Endothelial cell of umbilical vein (primary cell): ENCODE results near the gene TMTC1. TPM values are rescaled to one million over a fixed set of nuclear protein-coding genes. Genes with fewer than 3 reads are reported as not detected.

Experiments used
- BruUV-seq: library from RNA; stranded (reverse); fragments of 400-500 nt; replicated peaks from 2 replicates; lab custom pipeline; 2021; lab: Mats Ljungman, UMichigan
- CTCF ChIA-PET: fragments of 300-600, 350-600 bp; sonication (Branson Sonifier 250); formaldehyde crosslinking; loops from one replicate; lab custom pipeline; 2021; ENCODE audit warnings: antibody characterized with exemption, inconsistent platforms; lab: Charles Lee
- POLR2A ChIA-PET: fragments of 300-600, 350-600 bp; sonication (Branson Sonifier 250); formaldehyde crosslinking; loops from one replicate; lab custom pipeline; 2021; ENCODE audit warnings: antibody characterized with exemption, inconsistent platforms; lab: Charles Lee
- DNase-seq: peaks from one replicate; pipeline ENCODE4 v3.0.0-alpha.2; 2011; ENCODE audit warnings: low read depth, low spot score
- FAIRE-seq: peaks from 2 replicates; lab custom pipeline; 2011; peaks lifted over from hg19 to GRCh38; lab: Jason Lieb, UNC
- H2AFZ ChIP-seq: 2 replicates; pipeline ENCODE4 v1.6.0; 2012; ENCODE audit warnings: low read depth, low read length, control low read depth, inconsistent platforms
- H3K27ac ChIP-seq: 2 replicates; pipeline ENCODE4 v1.5.1; 2011; ENCODE audit warnings: low read depth, mild to moderate bottlenecking, control low read depth, low read length, moderate library complexity; ENCODE audit not compliant: insufficient read depth
- H3K27me3 ChIP-seq, 2 experiments: 2 replicates each; pipeline versions ENCODE4 v1.6.0 to v1.6.1; 2011; ENCODE audit warnings: low read length in 2 of 2, mixed read lengths in 1 of 2; ENCODE audit not compliant: control insufficient read depth in 2 of 2, insufficient read depth in 2 of 2
- H3K36me3 ChIP-seq, 2 experiments: 2 replicates in 1 of 2; 3 replicates in 1 of 2; pipeline ENCODE4 v1.5.1; 2011; ENCODE audit warnings: low read length in 2 of 2, mild to moderate bottlenecking in 1 of 2, moderate library complexity in 1 of 2; ENCODE audit not compliant: control insufficient read depth in 2 of 2, insufficient read depth in 2 of 2; ENCODE audit errors: extremely low read depth in 1 of 2
- H3K4me1 ChIP-seq: 3 replicates; pipeline ENCODE4 v1.5.1; 2011; ENCODE audit warnings: mild to moderate bottlenecking, low read length; ENCODE audit not compliant: control insufficient read depth, insufficient read depth; ENCODE audit errors: extremely low read depth
- H3K4me2 ChIP-seq: 2 replicates; pipeline ENCODE4 v1.6.1; 2011; ENCODE audit warnings: low read length, control low read depth, mixed read lengths; ENCODE audit not compliant: insufficient read depth
- H3K4me3 ChIP-seq, 3 experiments: fragments of 200-600 bp in 1 of 3; sonication (generic), shearing (Covaris generic) in 1 of 3; replicated peaks in 1 of 3; 2 replicates each; pipeline ENCODE4 v1.5.1; 2011 to 2016; ENCODE audit warnings: control low read depth in 3 of 3, low read length in 3 of 3, mild to moderate bottlenecking in 2 of 3, inconsistent platforms in 1 of 3, low read depth in 1 of 3, moderate library complexity in 1 of 3; ENCODE audit not compliant: insufficient read depth in 1 of 3
- H3K79me2 ChIP-seq: 2 replicates; pipeline ENCODE4 v1.6.0; 2012; ENCODE audit warnings: low read length, inconsistent platforms; ENCODE audit not compliant: control insufficient read depth, insufficient read depth
- H3K9ac ChIP-seq: replicated peaks from 2 replicates; pipeline ENCODE3; 2011; ENCODE audit warnings: low read length, control low read depth; ENCODE audit not compliant: insufficient read depth; ENCODE audit errors: extremely low read depth
- H3K9me1 ChIP-seq: replicated peaks from 3 replicates; pipeline ENCODE4 v1.6.0; 2011; ENCODE audit warnings: mild to moderate bottlenecking, low read length; ENCODE audit not compliant: control insufficient read depth, insufficient read depth; ENCODE audit errors: extremely low read depth
- H3K9me3 ChIP-seq: replicated peaks from 2 replicates; pipeline ENCODE4 v1.5.1; 2012; ENCODE audit warnings: low read length, inconsistent platforms; ENCODE audit not compliant: control insufficient read depth, insufficient read depth
- H4K20me1 ChIP-seq: replicated peaks from 2 replicates; pipeline ENCODE3; 2011; ENCODE audit warnings: mild to moderate bottlenecking, low read length; ENCODE audit not compliant: control insufficient read depth, insufficient read depth; ENCODE audit errors: extremely low read depth
- CTCF ChIP-seq, 2 donors: IDR thresholded peaks; 1 replicate in 1 of 2; 2 replicates in 1 of 2; pipeline ENCODE4 v1.5.1; 2011; ENCODE audit warnings: low read length in 2 of 2, mild to moderate bottlenecking in 2 of 2, moderate library complexity in 2 of 2, control low read depth in 1 of 2, inconsistent platforms in 1 of 2, low read depth in 1 of 2; ENCODE audit not compliant: insufficient read depth in 1 of 2; ENCODE audit errors: extremely low read depth in 1 of 2
- EZH2 ChIP-seq: IDR thresholded peaks from 2 replicates; pipeline ENCODE4 v1.6.1; 2012; ENCODE audit warnings: borderline replicate concordance, low read depth, mild to moderate bottlenecking, moderate library complexity, low read length, inconsistent platforms; ENCODE audit not compliant: severe bottlenecking
- FOS ChIP-seq: IDR thresholded peaks from 2 replicates; pipeline ENCODE4 v1.6.1; 2011; ENCODE audit warnings: mild to moderate bottlenecking, low read length, moderate library complexity, borderline replicate concordance; ENCODE audit not compliant: insufficient read depth
- JUN ChIP-seq: IDR thresholded peaks from 2 replicates; pipeline ENCODE4 v1.6.1; 2011; ENCODE audit warnings: borderline replicate concordance, low read depth; ENCODE audit not compliant: insufficient read length, insufficient read depth
- MYC ChIP-seq: IDR thresholded peaks from one replicate; pipeline ENCODE4 v1.6.1; 2011; ENCODE audit warnings: mild to moderate bottlenecking, low read depth, low read length
- POLR2AphosphoS5 ChIP-seq: IDR thresholded peaks from 2 replicates; pipeline ENCODE4 v1.6.1; 2012; ENCODE audit warnings: low read depth, mild to moderate bottlenecking, control low read depth, low read length, moderate library complexity; ENCODE audit not compliant: insufficient read depth
- dilution Hi-C: fragments of 300-500 bp; cut with MboI; formaldehyde crosslinking; loops from one replicate; pipeline ENCODE4 v1.15.0; 2019; ENCODE audit warnings: low sequenced_read_pairs; ENCODE audit not compliant: extremely low pct_ligation_motif_present
- intact Hi-C: fragments of 100-400 bp; cut with micrococcal nuclease; formaldehyde crosslinking; loops from one replicate; pipeline ENCODE4 v1.10.0; 2022
- polyA plus RNA-seq, 4 experiments: library from polyadenylated mRNA; depleted of rRNA in 3 of 4; stranded (reverse) in 3 of 4; unstranded in 1 of 4; fragments of >200 nt; gene quantifications; 2 replicates each; pipeline versions ENCODE4 v1.2.1 to v1.2.3, GENCODE V29; 2011 to 2012; ENCODE audit warnings: missing spikeins in 1 of 4
- total RNA-seq: library from RNA; stranded (reverse); gene quantifications from 2 replicates; pipeline ENCODE4 v1.2.3, GENCODE V29; 2021

Gene TMTC1
- total and polyA plus RNA-seq, 2 donors (not counting 3 experiments of a cell fraction or from before 2014, with no cell fraction given) = 5.4 to 5.9 TPM

- no peak for FAIRE-seq
- TF ChIP-seq EZH2 = no peak
- TF ChIP-seq MYC = no peak
- no peak for TF ChIP-seq FOS
- no peak for TF ChIP-seq CTCF (IDR thresholded peaks at IDR 0.05; ENCODE audit: extremely low read depth in 1 of 2, insufficient read depth in 1 of 2, low read depth in 1 of 2, low read length in 2 of 2)
- TF ChIP-seq POLR2AphosphoS5 = no peak
- TF ChIP-seq JUN = no peak
- Histone ChIP-seq H3K4me3 (no peak overlapping the region), H3K4me1 (no peaks in the 10 kb centered on the region), H4K20me1 (no peaks in the 10 kb centered on the region), H3K9ac (no peak overlapping the region), H2AFZ (no peak overlapping the region), H3K36me3 (no peaks in the 10 kb centered on the region), H3K9me1 (no peaks in the 10 kb centered on the region), H3K4me2 (no peak overlapping the region), H3K9me3 (no peaks in the 10 kb centered on the region), H3K27me3 (no peaks in the 10 kb centered on the region), H3K27ac (no peak overlapping the region), H3K79me2 (no peaks in the 10 kb centered on the region)
- ChIA-PET POLR2A (no interaction called here), CTCF (interaction anchor here (1.9 kb wide), 1 partner anchor 19 kb away, joined by 5 read pairs; no protein-coding TSS in a partner anchor)
- no peak for DNase-seq
- dilution Hi-C loops = no loop called here
- intact Hi-C loops = no loop called here
- BruUV-seq = no TSS peak
These were observed 116.7 kb downstream of the TMTC1 start for GRCh38 chr12:29667011-29667410.

DNA sequence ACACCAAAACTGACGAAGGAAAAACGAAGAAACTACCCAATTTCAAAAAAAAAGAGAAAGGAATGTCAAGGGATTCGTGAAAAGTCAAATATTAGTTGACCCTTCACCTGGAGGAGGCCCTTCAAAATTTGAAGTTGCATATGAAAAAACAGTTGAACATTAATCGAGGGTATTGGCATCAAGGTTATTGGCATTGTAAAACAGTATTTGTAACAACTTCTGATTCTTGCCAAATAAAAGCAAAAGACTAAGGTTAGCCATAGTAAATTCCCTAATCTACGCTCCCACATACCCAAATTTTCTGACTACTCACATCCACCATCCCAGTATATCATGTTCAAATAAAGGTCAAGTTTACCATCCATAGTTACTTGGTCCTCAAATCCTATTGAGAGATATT, 118.6 kb downstream of the TMTC1 start:
- DNase-seq (no peak), FAIRE-seq (no peak)
- Histone ChIP-seq H3K36me3 (no peaks in the 10 kb centered on the region), H3K79me2 (no peaks in the 10 kb centered on the region), H3K9me1 (no peaks in the 10 kb centered on the region), H4K20me1 (no peaks in the 10 kb centered on the region), H2AFZ (no peak overlapping the region), H3K9me3 (no peaks in the 10 kb centered on the region), H3K4me2 (no peak overlapping the region), H3K27me3 (no peaks in the 10 kb centered on the region), H3K4me3 (no peak overlapping the region), H3K4me1 (no peaks in the 10 kb centered on the region), H3K27ac (no peak overlapping the region), H3K9ac (no peak overlapping the region)
- ChIA-PET CTCF (no interaction called here), POLR2A (no interaction called here)
- intact Hi-C loops = no loop called here
- BruUV-seq = no TSS peak
- no peak for TF ChIP-seq FOS
- dilution Hi-C loops = no loop called here
